ENCODE measurements around the gene ARHGAP26.
A peak's percentile ranks its signal among the peaks of the same experiment; 100 is the strongest.
"Not testable (repeated sequence)": the region's sequence is repeated elsewhere in the genome, so short reads cannot be mapped to it uniquely, and the experiment has no call there.

ARHGAP26 gene

GRCh38 chr5:142969186-142969585 is 199.0 kb downstream of the ARHGAP26 start:
- DNase-seq: no peak

- no peak for DNase-seq
Observed at GRCh38 chr5:142969624-142970439, 199.7 kb downstream of the ARHGAP26 start.

DNA sequence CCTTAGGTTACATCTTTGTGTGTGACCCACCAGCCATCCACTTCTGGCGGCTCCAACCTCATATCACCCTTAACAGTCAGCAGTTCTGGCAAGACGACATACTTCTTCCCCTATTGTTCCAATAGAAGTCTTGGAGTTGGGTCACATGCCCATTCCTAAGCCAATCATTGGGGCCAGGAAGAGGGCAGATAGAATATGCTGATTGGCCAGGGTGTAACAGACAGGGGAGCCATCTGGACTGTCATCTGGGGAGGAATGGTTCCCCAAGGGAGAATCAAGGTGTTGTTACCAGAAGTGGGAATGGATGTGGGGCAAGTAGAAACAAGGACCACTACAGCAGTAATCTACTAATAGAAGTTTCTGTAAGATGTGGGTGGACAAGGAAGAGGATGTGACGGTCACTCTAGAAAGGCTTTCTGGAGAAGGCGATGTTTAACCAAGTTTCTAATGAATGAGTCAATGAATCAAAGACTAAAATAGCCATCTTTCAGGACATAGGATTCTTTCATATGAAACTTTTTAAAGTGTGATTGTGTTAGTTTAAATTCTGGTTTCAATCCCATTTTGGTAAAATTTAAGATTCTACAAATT is 200.4 kb downstream of the ARHGAP26 start:
- DNase-seq: no peak

GRCh38 chr5:142971303-142972013 is 201.3 kb downstream of the ARHGAP26 start:
- no peak for DNase-seq

DNA sequence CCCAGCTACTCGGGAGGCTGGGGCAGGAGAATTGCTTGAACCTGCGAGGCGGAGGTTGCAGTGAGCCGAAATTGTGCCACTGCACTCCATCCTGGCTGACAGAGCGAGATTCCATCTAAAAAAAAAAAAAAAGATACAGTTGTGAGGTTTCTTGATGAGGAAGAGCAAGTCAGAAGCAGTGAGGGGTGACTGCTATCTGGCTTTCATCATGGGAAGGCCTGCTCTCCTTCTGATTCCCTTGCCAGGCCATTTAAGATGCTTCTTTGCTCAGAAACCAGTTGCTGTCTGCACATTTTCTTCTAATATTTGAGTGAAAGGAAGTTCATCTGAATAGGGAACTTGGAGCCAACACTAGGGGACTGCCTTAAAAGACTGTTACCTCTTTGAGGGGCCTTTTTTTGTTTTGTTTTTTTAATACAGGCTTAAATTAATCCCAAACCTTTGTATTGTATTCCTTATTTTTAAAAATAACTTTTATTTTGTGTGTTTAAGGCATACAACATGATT is 201.9 kb downstream of the ARHGAP26 start:
- no peak for DNase-seq

GRCh38 chr5:142973932-142974331 is 203.8 kb downstream of the ARHGAP26 start:
- DNase-seq: no peak

DNA sequence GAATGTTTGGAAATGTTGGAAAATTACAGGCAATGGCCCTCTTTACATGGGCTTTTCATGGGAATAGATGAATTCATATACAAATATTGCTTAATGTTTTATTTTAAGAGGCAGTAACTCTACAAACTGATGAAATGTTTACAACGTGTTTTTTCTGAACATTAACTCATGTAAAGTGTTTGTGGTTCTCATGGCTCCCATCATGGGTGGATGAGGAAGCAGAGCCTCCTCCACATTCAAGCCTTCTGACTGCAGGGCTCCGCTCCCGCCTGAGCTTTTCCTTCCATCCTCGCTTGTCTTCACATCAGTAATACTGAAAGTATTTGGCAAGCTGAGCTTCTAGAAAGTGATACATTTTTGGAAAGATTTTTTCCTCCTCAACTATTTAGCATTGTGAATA is 204.2 kb downstream of the ARHGAP26 start:
- DNase-seq: no peak

- DNase-seq: no peak
Observed at GRCh38 chr5:142976861-142977260, 206.7 kb downstream of the ARHGAP26 start.

DNA sequence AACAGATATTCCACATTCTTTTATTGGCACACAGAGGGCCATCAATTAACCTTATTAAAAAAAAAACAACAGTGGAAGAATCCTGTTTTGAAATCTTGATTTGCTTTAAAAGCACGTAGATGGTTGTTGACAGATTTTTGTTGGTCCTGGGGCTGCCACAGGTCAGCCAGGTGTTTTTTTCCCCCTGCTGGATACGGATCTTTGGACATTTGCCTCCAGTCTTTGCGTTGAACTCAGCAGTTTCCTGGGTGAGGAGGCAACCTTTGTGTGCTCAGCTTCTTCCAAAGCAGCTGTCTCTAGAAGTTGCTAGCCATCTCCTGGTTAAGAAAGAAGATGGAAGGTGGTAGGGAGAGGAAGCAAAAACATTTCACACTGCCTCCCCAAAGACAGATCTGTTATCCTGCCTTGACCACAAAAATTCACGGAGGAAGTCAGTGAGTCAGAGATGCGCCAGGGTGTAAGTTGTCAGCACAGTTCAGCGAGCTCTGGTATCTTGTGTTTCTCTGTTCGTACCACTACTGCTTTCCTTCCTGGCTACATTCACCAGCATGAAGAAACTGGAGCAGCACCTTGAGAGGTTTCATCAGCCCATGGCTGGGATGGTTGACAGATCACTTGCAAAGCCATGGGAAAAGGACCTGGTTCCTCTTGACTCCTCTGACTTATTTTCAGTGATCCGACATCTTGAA is 207.3 kb downstream of the ARHGAP26 start:
- DNase-seq: peak in 1 of 2 experiments; percentile 46

DNA sequence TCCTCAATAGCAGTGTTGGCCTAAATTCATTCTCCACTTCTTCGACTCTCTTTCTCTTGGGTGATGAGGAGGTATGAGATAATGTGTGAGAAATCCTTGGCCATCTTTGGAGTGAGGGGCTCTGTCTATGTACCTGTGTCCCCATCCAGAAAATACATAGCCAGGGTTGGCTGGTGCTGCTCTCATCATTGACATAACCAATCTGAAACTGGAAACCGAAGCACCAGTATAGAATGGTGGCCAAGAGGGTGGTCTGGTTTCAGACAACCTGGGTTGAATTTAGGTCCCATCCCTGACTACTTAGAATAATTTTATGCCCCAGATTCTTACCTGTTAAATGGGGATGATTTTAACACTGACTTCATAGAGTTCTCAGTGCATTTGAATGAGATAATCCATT is 208.1 kb downstream of the ARHGAP26 start:
- no peak for DNase-seq

DNA sequence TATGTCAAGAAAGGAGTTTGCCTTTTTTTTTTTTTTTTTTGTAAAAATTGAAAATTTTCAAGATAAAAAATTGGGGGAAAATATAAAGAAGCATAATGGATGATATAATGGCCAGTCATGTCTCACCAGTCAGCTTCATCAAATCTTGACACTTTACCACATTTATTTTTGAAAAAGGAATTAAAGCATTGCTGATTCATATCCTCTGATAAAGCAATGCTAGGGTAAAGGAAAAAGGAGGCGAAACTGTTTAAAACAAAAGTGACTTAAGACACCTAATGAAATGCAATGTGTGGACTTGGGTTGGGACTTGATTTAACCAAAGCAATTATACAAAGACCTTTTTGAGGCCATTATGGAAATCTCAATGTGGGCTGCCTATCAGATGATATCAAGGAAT is 208.5 kb downstream of the ARHGAP26 start:
- no peak for DNase-seq

DNA sequence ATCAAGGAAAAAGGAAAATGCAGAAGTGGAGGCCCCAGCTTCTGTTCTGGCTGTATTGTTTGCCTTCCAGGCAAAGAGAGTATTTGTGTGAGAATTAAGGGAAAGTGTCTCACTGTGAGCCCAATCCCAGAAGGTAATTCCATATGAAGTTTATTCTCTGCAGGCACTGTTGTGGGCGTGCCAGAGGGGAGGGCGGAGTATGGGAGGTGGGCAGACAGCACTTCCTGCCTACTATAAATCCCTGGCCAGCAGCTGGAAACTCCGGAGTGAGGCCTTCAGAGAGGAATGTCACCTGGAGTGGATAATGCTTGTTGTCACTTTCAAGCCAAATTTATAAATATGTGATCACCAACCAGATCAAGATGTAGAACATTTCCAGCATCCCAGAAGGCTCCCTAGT is 209.5 kb downstream of the ARHGAP26 start:
- no peak for DNase-seq

- DNase-seq: no peak
Observed at GRCh38 chr5:142981475-142981874, 211.3 kb downstream of the ARHGAP26 start.

GRCh38 chr5:142981886-142982820 is 212.0 kb downstream of the ARHGAP26 start:
- no peak for DNase-seq

GRCh38 chr5:142982821-142983200 is 212.6 kb downstream of the ARHGAP26 start:
- DNase-seq: no peak

DNA sequence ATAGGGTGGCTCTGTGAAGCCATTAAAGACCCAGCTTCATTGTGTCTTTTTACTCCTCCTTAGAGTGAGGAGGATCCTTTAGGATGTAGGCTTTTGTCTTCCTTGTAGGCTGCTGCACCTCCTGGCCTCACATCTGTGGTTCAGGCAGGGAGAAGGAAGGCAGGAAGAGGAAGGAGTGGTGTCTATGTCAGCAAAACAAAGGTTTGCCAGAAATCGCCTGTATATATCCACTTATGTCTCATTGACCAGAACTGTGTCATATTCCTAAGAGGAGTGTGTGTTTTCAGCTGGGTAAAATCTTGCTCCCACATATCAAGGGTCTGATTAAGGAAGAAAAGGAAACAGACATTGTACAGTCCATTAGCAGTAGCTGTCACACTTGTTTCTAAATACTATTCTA is 213.8 kb downstream of the ARHGAP26 start:
- no peak for DNase-seq

- DNase-seq: no peak
Observed at GRCh38 chr5:142984525-142984924, 214.3 kb downstream of the ARHGAP26 start.

- not testable (repeated sequence) for DNase-seq
Observed at GRCh38 chr5:142989270-142989669, 219.1 kb downstream of the ARHGAP26 start.

DNA sequence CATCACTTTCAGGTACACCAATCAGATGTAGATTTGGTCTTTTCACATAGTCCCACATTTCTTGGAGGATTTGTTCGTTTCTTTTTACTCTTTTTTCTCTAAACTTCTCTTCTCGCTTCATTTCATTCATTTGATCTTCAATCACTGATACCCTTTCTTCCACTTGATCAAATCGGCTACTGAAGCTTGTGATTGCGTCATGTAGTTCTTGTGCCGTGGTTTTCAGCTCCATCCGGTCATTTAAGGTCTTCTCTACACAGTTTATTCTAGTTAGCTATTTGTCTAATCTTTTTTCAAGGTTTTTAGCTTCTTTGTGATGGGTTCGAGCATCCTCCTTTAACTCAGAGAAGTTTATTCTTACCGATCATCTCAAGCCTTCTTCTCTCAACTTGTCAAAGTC is 219.9 kb downstream of the ARHGAP26 start:
- not testable (repeated sequence) for DNase-seq

- DNase-seq: no peak
Observed at GRCh38 chr5:142994218-142994617, 224.0 kb downstream of the ARHGAP26 start.

GRCh38 chr5:142995621-142996020 is 225.4 kb downstream of the ARHGAP26 start:
- DNase-seq: not testable (repeated sequence)

DNA sequence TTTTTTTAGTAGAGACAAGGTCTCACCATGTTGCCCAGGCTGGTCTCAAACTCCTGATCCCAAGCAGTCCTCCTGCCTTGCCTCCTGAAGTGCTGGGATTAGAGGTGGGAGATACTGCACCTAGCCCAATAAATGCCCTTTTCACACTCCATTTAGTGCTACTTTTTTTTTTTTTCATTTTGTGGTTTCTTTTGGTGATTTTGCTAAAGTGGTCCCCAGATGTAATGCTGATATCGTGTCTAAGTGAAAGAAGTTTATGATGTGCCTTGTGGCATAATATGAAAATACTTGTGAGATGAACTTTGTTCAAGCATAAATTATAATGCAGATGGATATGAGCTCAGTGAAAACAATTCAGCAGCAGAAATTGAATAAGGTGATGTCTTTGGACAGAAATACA is 227.4 kb downstream of the ARHGAP26 start:
- no peak for DNase-seq
